A549 (cell line): ENCODE results near the gene DCLRE1A. TPM values are rescaled to one million over a fixed set of nuclear protein-coding genes. Genes with fewer than 3 reads are reported as not detected.

Source experiments
- ATAC-seq, 2 experiments: fragments of 200-7000 bp in 1 of 2; fragments of >200 bp in 1 of 2; cut with Nextera tagmentation in 1 of 2; cut with Tn5 transposase in 1 of 2; 3 replicates each; pipeline versions ENCODE4 v1.8.0 to v1.9.1; 2018 to 2020; ENCODE audit warnings: mild to moderate bottlenecking in 1 of 2, moderate library complexity in 1 of 2
- CTCF ChIA-PET: fragments of 300-600 bp; sonication (Branson Sonifier 250); formaldehyde crosslinking; extraction: SDS; loops from one replicate; lab custom pipeline; 2021; ENCODE audit warnings: antibody characterized with exemption, inconsistent platforms; lab: Yijun Ruan, JAX
- POLR2A ChIA-PET: fragments of 350-600 bp; formaldehyde crosslinking; extraction: SDS; loops from one replicate; lab custom pipeline; 2021; ENCODE audit warnings: antibody characterized with exemption, inconsistent platforms; lab: Yijun Ruan, JAX
- DNase-seq, 2 experiments: peaks; one replicate each; pipeline versions ENCODE4 v3.0.0 to v3.0.0-alpha.2; 2011 to 2016; ENCODE audit warnings: low read depth in 1 of 2, low spot score in 1 of 2
- FAIRE-seq: peaks from 2 replicates; lab custom pipeline; 2011; peaks lifted over from hg19 to GRCh38; lab: Jason Lieb, UNC
- H3K27ac ChIP-seq, 2 experiments: fragments of >200 bp; sonication (Bioruptor Twin); formaldehyde crosslinking; 3 replicates each; pipeline ENCODE4 v1.5.1; 2016 to 2017
- H3K4me1 ChIP-seq: fragments of >200 bp; sonication (Bioruptor Twin); formaldehyde crosslinking; 3 replicates; pipeline ENCODE4 v1.6.1; 2016
- H3K4me2 ChIP-seq: fragments of >200 bp; sonication (Bioruptor Twin); formaldehyde crosslinking; 3 replicates; pipeline ENCODE4 v1.6.1; 2016
- H3K4me3 ChIP-seq: fragments of >200 bp; sonication (Bioruptor Twin); formaldehyde crosslinking; 3 replicates; pipeline ENCODE4 v1.5.1; 2016
- H3K9me3 ChIP-seq: fragments of >200 bp; sonication (Bioruptor Twin); formaldehyde crosslinking; 3 replicates; pipeline ENCODE4 v1.6.1; 2016
- CBX2 ChIP-seq: fragments of 200-600 bp; sonication (generic); IDR thresholded peaks from 2 replicates; pipeline ENCODE4 v1.6.1; 2016; ENCODE audit warnings: low read depth, mild to moderate bottlenecking, borderline replicate concordance
- CHD4 ChIP-seq: fragments of 200-600 bp; sonication (generic); IDR thresholded peaks from 2 replicates; pipeline ENCODE4 v1.6.1; 2016; ENCODE audit warnings: antibody characterized with exemption, mild to moderate bottlenecking, borderline replicate concordance
- ESRRA ChIP-seq: fragments of 150-350 bp; IDR thresholded peaks from 2 replicates; pipeline ENCODE4 v1.6.1; 2014; ENCODE audit warnings: mild to moderate bottlenecking, low read length, borderline replicate concordance
- GATA3 ChIP-seq: IDR thresholded peaks from 2 replicates; pipeline ENCODE4 v1.6.1; 2012; ENCODE audit warnings: borderline replicate concordance
- HDAC2 ChIP-seq: fragments of 200-600 bp; sonication (generic); IDR thresholded peaks from 2 replicates; pipeline ENCODE4 v1.6.1; 2016
- HOXA7 ChIP-seq: fragments of 250-450 bp; sonication (Bioruptor Pico); IDR thresholded peaks from 2 replicates; pipeline ENCODE4 v1.5.0; 2020; ENCODE audit warnings: mild to moderate bottlenecking, moderate library complexity
- MAFK ChIP-seq: fragments of 450-650 bp; IDR thresholded peaks from 2 replicates; pipeline ENCODE4 v1.6.1; 2014; ENCODE audit not compliant: partially characterized antibody
- MYC ChIP-seq: IDR thresholded peaks from 2 replicates; pipeline ENCODE4 v1.6.1; 2012; ENCODE audit warnings: mild to moderate bottlenecking, inconsistent platforms, low read length, improper control_type of control experiment, borderline replicate concordance
- RAD21 ChIP-seq, 2 experiments: fragments of >200 bp in 1 of 2; sonication (Bioruptor Twin) in 1 of 2; formaldehyde crosslinking in 1 of 2; IDR thresholded peaks in 1 of 2; conservative IDR thresholded peaks in 1 of 2; 2 replicates in 1 of 2; 3 replicates in 1 of 2; pipeline ENCODE4 v1.6.1; 2012 to 2018; ENCODE audit warnings: inconsistent platforms in 1 of 2
- RNF2 ChIP-seq: fragments of 200-600 bp; sonication (generic); IDR thresholded peaks from 2 replicates; pipeline ENCODE4 v1.6.1; 2016; ENCODE audit warnings: low read depth, mild to moderate bottlenecking, antibody characterized with exemption, moderate library complexity, borderline replicate concordance
- ZNF302 ChIP-seq: fragments of 250-450 bp; sonication (Bioruptor Pico); IDR thresholded peaks from 2 replicates; pipeline ENCODE4 v1.9.0; 2021; ENCODE audit warnings: inconsistent platforms, mild to moderate bottlenecking, moderate library complexity
- ZSCAN20 ChIP-seq: fragments of 250-450 bp; sonication (Bioruptor Pico); IDR thresholded peaks from 2 replicates; pipeline ENCODE4 v1.8.0; 2022; ENCODE audit warnings: mild to moderate bottlenecking, moderate library complexity
- WGBS: methylation state at CpG from one replicate; pipeline ENCODE4 v1.1.6; 2017; ENCODE audit errors: missing lambda C conversion rate; 5-methylcytosine and 5-hydroxymethylcytosine counted together
- polyA plus RNA-seq, 4 experiments: library from polyadenylated mRNA; depleted of rRNA in 3 of 4; stranded (reverse); fragments of >200 nt; fragmentation: RNase III in 1 of 4; extraction: RNeasy Plus Mini Kit Qiagen cat#74134 plus additional on column Dnase treatment in 1 of 4; gene quantifications; 2 replicates in 3 of 4; 3 replicates in 1 of 4; pipeline ENCODE4 v1.2.3, GENCODE V29; 2011 to 2017
- TF ChIP-seq, protein P1 (sequence below): fragments of 150-350 bp; IDR thresholded peaks from 2 replicates; pipeline ENCODE4 v1.6.1; 2014; ENCODE audit warnings: low read depth, mild to moderate bottlenecking, low read length
- TF ChIP-seq, protein P2 (sequence below): fragments of 250-450 bp; sonication (Bioruptor Pico); IDR thresholded peaks from 2 replicates; pipeline ENCODE4 v1.5.0; 2021; ENCODE audit warnings: mild to moderate bottlenecking, moderate library complexity, borderline replicate concordance

Gene DCLRE1A
- polyA plus RNA-seq, 2 of the 4 experiments (the other 2 are of a cell fraction): 11.8 to 26.8 TPM

DNA sequence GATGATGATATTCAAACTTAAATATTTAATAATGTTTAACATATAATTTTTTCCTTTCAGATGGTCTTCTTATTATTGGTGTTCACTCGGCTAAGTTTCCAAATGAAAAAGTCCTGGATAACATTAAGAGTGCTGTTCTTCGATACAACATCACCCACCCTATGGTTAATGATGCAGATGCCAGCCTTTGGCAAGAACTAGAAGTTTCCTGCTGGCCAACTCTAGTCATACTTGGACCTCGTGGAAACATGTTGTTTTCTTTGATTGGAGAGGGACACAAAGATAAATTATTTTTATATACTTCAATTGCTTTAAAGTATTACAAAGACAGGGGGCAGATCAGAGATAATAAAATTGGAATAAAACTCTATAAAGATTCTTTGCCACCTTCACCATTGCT is 22.6 kb upstream of the DCLRE1A start (continued):
- TF ChIP-seq RAD21 (conservative IDR thresholded peaks at IDR 0.05 in 1 of 2, IDR thresholded peaks at IDR 0.05 in 1 of 2) (no peak), RNF2 (no peak), ZSCAN20 (no peak), HOXA7 (CRISPR knock-in tag) (no peak), ESRRA (no peak)
- TF ChIP-seq, all 56 proteins: peak for 0

GRCh38 chr10:113875212-113875611 is 21.3 kb upstream of the DCLRE1A start:
- no peak for DNase-seq
- no peak overlapping the region for H3K27ac ChIP-seq
- no peak for FAIRE-seq
- WGBS: 97% methylated on average over 1 of the region's 1 CpG
- H3K4me1 ChIP-seq: peaks cover 5% of the 10 kb centered on the region; the same call in 2 of the 3 replicates
- peaks cover 15% of the 10 kb centered on the region for H3K9me3 ChIP-seq
- H3K4me2 ChIP-seq: no peak overlapping the region
- H3K4me3 ChIP-seq: no peak overlapping the region
- TF ChIP-seq CHD4 (no peak), GATA3 (no peak), MYC (no peak)
- ATAC-seq: no peak
- POLR2A ChIA-PET: no interaction called here
- CTCF ChIA-PET: interaction anchor here (0.9 to 1.6 kb wide), 2 partner anchors 16 to 228 kb away, joined by 3 to 4 read pairs; no protein-coding TSS in a partner anchor

- no peak for ATAC-seq
- POLR2A ChIA-PET: no interaction called here
These were observed 18.5 kb upstream of the DCLRE1A start for GRCh38 chr10:113872139-113873030.

DNA sequence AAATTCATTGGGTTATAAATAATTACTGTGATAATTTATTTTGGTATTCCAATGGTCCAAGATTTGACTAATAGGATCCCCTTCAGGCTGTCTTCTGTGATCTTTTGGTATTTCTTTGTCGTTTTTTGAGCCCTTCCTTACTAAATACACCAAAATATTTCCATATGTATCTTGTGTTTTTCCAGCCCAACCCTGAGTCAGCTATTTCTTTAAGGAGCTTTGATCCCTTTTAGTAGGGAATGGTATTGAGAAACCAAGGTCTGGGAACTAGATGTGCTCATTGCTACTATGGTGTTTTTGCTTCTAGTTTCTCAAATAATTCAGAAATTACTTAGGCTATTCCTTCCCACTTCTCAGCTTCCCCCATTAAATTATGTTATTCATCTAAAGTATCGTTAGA is 15.9 kb upstream of the DCLRE1A start:
- no peak for ATAC-seq
- POLR2A ChIA-PET: no interaction called here
- TF ChIP-seq, protein P1, sequence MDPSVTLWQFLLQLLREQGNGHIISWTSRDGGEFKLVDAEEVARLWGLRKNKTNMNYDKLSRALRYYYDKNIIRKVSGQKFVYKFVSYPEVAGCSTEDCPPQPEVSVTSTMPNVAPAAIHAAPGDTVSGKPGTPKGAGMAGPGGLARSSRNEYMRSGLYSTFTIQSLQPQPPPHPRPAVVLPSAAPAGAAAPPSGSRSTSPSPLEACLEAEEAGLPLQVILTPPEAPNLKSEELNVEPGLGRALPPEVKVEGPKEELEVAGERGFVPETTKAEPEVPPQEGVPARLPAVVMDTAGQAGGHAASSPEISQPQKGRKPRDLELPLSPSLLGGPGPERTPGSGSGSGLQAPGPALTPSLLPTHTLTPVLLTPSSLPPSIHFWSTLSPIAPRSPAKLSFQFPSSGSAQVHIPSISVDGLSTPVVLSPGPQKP: no peak
- TF ChIP-seq, protein P2, sequence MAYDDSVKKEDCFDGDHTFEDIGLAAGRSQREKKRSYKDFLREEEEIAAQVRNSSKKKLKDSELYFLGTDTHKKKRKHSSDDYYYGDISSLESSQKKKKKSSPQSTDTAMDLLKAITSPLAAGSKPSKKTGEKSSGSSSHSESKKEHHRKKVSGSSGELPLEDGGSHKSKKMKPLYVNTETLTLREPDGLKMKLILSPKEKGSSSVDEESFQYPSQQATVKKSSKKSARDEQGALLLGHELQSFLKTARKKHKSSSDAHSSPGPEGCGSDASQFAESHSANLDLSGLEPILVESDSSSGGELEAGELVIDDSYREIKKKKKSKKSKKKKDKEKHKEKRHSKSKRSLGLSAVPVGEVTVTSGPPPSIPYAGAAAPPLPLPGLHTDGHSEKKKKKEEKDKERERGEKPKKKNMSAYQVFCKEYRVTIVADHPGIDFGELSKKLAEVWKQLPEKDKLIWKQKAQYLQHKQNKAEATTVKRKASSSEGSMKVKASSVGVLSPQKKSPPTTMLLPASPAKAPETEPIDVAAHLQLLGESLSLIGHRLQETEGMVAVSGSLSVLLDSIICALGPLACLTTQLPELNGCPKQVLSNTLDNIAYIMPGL (CRISPR knock-in tag): no peak
- TF ChIP-seq MAFK (peak; percentile 37), HDAC2 (no peak), ZSCAN20 (no peak), ZNF302 (no peak)
- TF ChIP-seq, all 56 proteins: peak for 1

More at GRCh38 chr10:113872139-113873030, 18.5 kb upstream of the DCLRE1A start:
- no peak overlapping the region for H3K27ac ChIP-seq
- no peak overlapping the region for H3K4me2 ChIP-seq
- CTCF ChIA-PET: interaction anchor here (1.0 to 1.6 kb wide), 3 partner anchors 10 to 12 kb away, joined by 3 read pairs; no protein-coding TSS in a partner anchor
- H3K4me3 ChIP-seq: no peak overlapping the region
- 91% methylated on average over 3 of the region's 3 CpGs for WGBS
- DNase-seq: peak in 1 of 2 experiments; percentile 35
- TF ChIP-seq MAFK (peak; percentile 94), CBX2 (no peak)
- no peaks in the 10 kb centered on the region for H3K4me1 ChIP-seq
- FAIRE-seq: peak; percentile 67
- peaks cover 15% of the 10 kb centered on the region for H3K9me3 ChIP-seq

More for the DNA sequence above, 15.9 kb upstream of the DCLRE1A start:
- Histone ChIP-seq H3K4me2 (no peak overlapping the region), H3K4me3 (no peak overlapping the region), H3K9me3 (peaks cover 15% of the 10 kb centered on the region), H3K4me1 (no peaks in the 10 kb centered on the region), H3K27ac (no peak overlapping the region)
- FAIRE-seq: no peak
- CTCF ChIA-PET: no interaction called here
- DNase-seq: no peak
- WGBS: 73% methylated on average over 2 of the region's 2 CpGs
